Activated naive CD8-positive, alpha-beta T cell treated with anti-CD3 and anti-CD28 coated beads for 36 hours (primary cell): ENCODE results near the gene CD200. TPM values are rescaled to one million over a fixed set of nuclear protein-coding genes. Genes with fewer than 3 reads are reported as not detected.
"Not testable (repeated sequence)": the region's sequence is repeated elsewhere in the genome, so short reads cannot be mapped to it uniquely, and the experiment has no call there.

ENCODE experiments used
- DNase-seq: peaks from one replicate; pipeline ENCODE4 v3.0.0; 2021
- H3K27ac Mint-ChIP-seq: one replicate; pipeline ENCODE4 v1.8.0; 2022; ENCODE audit warnings: mild to moderate bottlenecking, moderate library complexity, mixed read lengths
- H3K27me3 Mint-ChIP-seq: one replicate; pipeline ENCODE4 v1.8.0; 2022; ENCODE audit warnings: mild to moderate bottlenecking, mixed read lengths
- H3K36me3 Mint-ChIP-seq: one replicate; pipeline ENCODE4 v1.8.0; 2021; ENCODE audit warnings: mild to moderate bottlenecking, mixed read lengths
- H3K4me1 Mint-ChIP-seq: one replicate; pipeline ENCODE4 v1.8.0; 2021; ENCODE audit warnings: mixed read lengths
- H3K4me3 Mint-ChIP-seq: one replicate; pipeline ENCODE4 v1.8.0; 2022; ENCODE audit warnings: mild to moderate bottlenecking, moderate library complexity, mixed read lengths
- H3K9me3 Mint-ChIP-seq: one replicate; pipeline ENCODE4 v1.8.0; 2022; ENCODE audit warnings: mixed read lengths
- total RNA-seq, 2 experiments: library from RNA; stranded (reverse); gene quantifications; one replicate each; pipeline ENCODE4 v1.2.3, GENCODE V29; 2021

Gene CD200
- total RNA-seq, 2 experiments from 2014 or later: 32.7 to 33.6 TPM

DNA sequence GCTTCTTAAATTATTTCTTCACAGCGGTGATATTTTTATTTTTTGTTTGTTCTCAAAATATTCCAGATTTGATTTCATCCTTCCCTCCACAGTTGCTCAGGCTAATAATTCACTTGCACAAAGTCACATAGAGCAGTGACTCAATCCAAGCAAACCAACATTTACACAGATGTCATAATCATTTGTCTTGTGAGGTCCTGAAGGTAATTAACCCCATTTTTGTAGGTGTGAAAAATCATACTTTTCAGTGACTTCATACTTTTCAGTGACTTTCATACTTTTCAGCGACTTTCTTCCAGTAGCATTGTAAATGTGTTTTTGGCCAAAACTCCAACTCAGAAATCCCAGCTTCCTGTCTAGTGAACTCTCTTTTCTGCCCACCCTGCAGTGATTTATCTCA is 32.1 kb downstream of the CD200 start:
- no peaks in the 10 kb centered on the region for H3K27me3 Mint-ChIP-seq
- peaks cover 32% of the 10 kb centered on the region for H3K4me1 Mint-ChIP-seq
- peak overlapping the region; percentile 22 for H3K27ac Mint-ChIP-seq
- DNase-seq: no peak
- no peaks in the 10 kb centered on the region for H3K9me3 Mint-ChIP-seq
- no peak overlapping the region for H3K4me3 Mint-ChIP-seq
- peaks cover 53% of the 10 kb centered on the region for H3K36me3 Mint-ChIP-seq

DNA sequence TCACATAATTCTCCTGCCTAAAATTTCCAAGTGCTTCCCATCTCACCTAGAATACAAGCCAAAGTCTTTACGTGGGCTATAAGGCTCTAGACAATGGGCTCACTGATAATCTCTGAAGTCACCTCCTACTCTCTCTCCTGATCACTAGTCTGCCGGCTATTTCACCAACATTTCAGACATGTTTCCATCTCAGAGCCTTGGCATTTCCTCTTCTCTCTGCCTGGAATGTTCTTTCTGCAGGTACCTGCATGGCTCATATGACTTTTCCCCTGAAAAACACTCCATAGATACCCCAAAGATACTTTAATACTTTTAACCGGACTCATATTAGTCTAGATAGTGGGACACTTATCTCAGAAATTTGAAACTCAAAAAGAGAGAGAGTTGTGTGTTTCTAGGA is 32.7 kb downstream of the CD200 start:
- H3K27ac Mint-ChIP-seq: peak overlapping the region; percentile 10
- H3K9me3 Mint-ChIP-seq: no peaks in the 10 kb centered on the region
- no peak overlapping the region for H3K4me3 Mint-ChIP-seq
- H3K4me1 Mint-ChIP-seq: peaks cover 32% of the 10 kb centered on the region
- H3K27me3 Mint-ChIP-seq: no peaks in the 10 kb centered on the region
- DNase-seq: no peak
- H3K36me3 Mint-ChIP-seq: peaks cover 49% of the 10 kb centered on the region

DNA sequence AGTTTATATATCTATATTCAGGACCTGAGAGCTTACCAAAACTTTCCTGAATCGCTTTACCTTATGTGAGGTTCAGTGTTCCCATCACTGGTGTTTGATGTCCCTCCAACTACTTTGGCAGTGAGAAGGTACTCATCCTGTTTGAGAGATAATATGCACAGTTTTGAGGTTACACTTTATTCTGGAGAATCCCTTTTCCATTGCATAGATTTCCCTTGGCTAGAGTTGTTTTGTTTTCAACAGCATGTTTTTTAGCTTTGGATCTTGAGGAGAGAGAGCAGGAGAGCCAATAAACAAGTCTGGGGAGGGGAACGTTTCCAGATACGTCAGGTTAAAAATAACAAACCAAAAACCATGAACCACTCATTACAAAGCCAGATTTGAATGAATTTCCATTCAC is 33.6 kb downstream of the CD200 start:
- H3K27me3 Mint-ChIP-seq: no peaks in the 10 kb centered on the region
- H3K4me1 Mint-ChIP-seq: peaks cover 32% of the 10 kb centered on the region
- no peak for DNase-seq
- H3K36me3 Mint-ChIP-seq: peaks cover 44% of the 10 kb centered on the region
- no peak overlapping the region for H3K27ac Mint-ChIP-seq
- no peak overlapping the region for H3K4me3 Mint-ChIP-seq
- no peaks in the 10 kb centered on the region for H3K9me3 Mint-ChIP-seq

DNA sequence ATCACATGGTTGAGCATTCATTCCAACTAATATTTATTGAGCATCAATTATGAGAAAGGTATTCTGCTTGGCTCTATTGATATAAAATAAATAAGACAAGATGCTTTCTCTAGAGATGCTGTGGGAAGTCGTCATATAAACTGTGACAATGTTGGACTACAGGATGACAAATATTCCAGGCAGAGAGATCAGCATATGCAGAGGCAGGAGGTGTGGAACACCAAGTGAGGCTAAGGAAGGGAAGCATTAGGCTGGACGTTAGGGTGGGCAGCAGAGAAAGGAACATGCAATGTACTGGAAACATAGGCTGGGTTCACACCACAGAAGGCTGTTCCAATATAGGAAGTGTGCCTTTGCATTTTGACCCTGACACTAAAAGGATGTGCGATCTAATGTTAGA is 38.6 kb downstream of the CD200 start:
- Mint-ChIP-seq H3K27ac (no peak overlapping the region), H3K36me3 (peaks cover 21% of the 10 kb centered on the region), H3K4me1 (peaks cover 22% of the 10 kb centered on the region), H3K9me3 (peaks cover 5% of the 10 kb centered on the region), H3K27me3 (no peaks in the 10 kb centered on the region), H3K4me3 (no peak overlapping the region)
- DNase-seq: no peak

DNA sequence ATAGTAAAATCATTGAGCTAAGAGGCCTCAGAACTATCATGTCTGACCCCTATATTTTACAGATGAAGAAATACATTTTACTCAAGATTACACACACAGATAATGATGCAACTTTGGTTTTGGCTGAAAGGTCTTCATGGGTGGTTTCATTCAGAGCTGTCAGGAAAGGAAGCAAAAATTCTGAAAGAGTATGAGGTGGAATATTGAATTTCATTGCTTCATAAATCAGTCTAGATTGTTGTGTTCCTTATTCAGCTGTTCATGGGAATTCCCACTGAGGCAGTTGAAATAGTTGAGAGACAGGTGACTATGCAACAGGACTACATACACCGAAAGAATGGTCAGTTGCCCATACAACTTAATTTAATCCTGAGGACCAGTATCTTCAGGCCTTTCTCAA is 39.4 kb downstream of the CD200 start:
- Mint-ChIP-seq H3K36me3 (peaks cover 18% of the 10 kb centered on the region), H3K27me3 (no peaks in the 10 kb centered on the region), H3K9me3 (peaks cover 5% of the 10 kb centered on the region), H3K4me3 (no peak overlapping the region), H3K4me1 (peaks cover 25% of the 10 kb centered on the region), H3K27ac (peak overlapping the region; percentile 13)
- DNase-seq: no peak

DNA sequence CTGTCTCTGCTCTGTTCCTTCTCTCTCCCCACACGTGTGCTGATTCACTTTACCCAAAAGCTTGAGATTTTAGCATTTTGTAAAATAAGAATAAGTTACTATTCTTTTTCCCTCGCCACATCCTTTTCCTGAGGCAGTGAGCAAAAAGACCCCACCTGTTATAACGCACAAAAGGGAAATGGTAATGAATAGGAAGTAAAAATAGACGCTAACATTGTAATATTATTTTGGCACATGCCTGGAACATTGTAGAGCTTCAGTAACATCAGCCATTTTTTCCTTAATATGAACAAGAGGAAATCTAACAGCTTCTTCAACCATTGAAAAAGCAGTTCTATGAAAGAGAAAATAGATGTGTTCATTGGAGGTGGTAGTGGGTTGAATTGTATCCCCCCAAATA is 40.5 kb downstream of the CD200 start:
- Mint-ChIP-seq H3K4me1 (peaks cover 30% of the 10 kb centered on the region), H3K4me3 (no peak overlapping the region), H3K36me3 (peaks cover 13% of the 10 kb centered on the region), H3K27me3 (no peaks in the 10 kb centered on the region), H3K27ac (no peak overlapping the region), H3K9me3 (peaks cover 5% of the 10 kb centered on the region)
- no peak for DNase-seq

DNA sequence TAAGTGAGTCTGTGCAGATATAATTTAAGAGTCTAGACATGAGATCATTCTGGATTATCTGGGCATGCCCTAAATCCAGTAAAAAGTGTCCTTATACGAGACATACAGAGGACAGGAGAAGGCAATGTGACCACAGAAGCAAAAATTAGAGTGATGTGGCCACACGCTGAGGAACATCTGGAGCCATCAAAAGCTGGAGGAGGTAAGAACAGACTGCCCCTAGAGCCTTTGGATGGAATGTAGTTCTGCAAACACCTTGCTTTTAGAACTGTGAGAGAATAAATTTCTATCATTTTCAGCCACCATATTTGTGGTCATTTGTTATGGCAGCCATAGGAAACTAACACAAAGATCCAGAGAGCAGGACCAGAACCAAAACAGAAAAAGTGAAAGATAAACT is 41.0 kb downstream of the CD200 start:
- H3K9me3 Mint-ChIP-seq: peaks cover 5% of the 10 kb centered on the region
- H3K36me3 Mint-ChIP-seq: peaks cover 10% of the 10 kb centered on the region
- no peak overlapping the region for H3K27ac Mint-ChIP-seq

DNA sequence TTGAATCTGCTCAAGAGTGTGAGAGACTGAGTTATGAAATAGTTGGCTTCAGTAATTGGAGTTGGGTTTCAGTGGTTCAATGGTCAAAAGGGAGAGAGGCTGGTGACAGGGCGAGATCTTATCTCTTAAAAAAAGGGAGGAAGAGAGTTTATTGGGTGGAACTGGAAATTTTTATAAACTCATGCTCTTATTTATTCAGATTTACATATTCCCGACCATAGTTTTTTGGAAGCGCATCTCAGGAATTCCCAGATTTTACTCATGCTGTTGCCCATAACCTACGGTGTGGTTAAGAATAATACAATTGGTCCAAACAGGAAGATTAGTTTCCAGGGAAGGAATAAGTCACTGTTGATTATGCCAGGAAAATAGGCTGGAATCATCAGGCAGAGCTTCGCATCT is 41.4 kb downstream of the CD200 start:
- peaks cover 10% of the 10 kb centered on the region for H3K36me3 Mint-ChIP-seq
- H3K4me1 Mint-ChIP-seq: peaks cover 30% of the 10 kb centered on the region
- peaks cover 5% of the 10 kb centered on the region for H3K9me3 Mint-ChIP-seq
- no peak for DNase-seq
- no peaks in the 10 kb centered on the region for H3K27me3 Mint-ChIP-seq
- H3K4me3 Mint-ChIP-seq: no peak overlapping the region
- no peak overlapping the region for H3K27ac Mint-ChIP-seq

More for the DNA sequence above, 41.0 kb downstream of the CD200 start:
- Mint-ChIP-seq H3K27me3 (no peaks in the 10 kb centered on the region), H3K4me1 (peaks cover 30% of the 10 kb centered on the region), H3K4me3 (no peak overlapping the region)
- no peak for DNase-seq

DNA sequence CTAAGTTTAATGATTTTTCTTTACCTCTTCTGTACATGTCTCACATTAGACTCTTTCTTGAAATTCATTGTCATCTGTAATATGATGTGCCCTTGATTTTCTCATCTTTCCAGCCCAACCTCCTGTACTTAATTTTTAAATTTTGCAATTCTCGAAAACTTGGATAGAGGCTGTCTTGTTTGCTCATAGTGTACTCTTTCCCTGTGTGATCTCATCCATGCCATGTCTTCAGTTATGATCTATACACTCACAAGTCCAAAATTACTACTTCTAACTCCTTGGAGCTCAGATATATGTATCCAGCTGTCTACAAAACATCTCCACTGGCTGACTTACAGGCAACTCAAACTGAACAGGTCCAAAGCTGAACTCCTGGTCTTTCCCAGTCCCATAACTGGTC is 42.2 kb downstream of the CD200 start:
- Mint-ChIP-seq H3K4me3 (no peak overlapping the region), H3K4me1 (peaks cover 30% of the 10 kb centered on the region), H3K27me3 (no peaks in the 10 kb centered on the region), H3K27ac (no peak overlapping the region), H3K9me3 (peaks cover 5% of the 10 kb centered on the region), H3K36me3 (peaks cover 10% of the 10 kb centered on the region)
- DNase-seq: no peak

DNA sequence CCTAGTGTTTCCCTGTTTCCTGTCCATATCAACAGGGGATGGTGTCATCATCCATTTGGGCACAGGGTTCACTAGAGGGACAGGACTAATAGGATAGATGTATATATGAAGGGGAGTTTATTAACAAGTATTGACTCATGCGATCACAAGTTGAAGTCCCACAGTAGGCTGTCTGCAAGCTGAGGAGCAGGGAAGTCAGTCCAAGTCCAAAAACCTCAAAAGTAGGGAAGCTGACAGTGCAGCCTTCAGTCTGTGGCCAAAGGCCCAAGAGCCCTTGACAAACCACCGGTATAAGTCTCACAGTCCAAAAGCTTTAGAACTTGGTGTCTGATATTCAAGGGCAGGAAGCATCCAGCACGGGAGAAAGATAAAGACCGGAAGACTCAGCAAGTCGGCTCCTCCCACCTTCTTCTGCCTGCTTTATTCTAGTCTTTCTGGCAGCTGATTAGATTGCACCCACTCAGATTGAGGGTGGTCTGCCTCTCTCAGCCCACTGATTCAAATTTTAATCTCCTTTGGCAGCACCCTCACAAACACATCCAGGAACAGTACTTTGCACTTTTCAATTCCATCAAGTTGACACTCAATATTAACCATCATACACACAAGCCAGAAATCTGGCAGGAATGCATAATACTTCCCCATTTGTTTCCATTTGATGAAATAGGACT is 43.4 kb downstream of the CD200 start:
- no peak for DNase-seq
- H3K4me1 Mint-ChIP-seq: peaks cover 30% of the 10 kb centered on the region
- H3K9me3 Mint-ChIP-seq: peaks cover 5% of the 10 kb centered on the region
- peaks cover 10% of the 10 kb centered on the region for H3K36me3 Mint-ChIP-seq
- no peaks in the 10 kb centered on the region for H3K27me3 Mint-ChIP-seq
- H3K27ac Mint-ChIP-seq: no peak overlapping the region
- no peak overlapping the region for H3K4me3 Mint-ChIP-seq

DNA sequence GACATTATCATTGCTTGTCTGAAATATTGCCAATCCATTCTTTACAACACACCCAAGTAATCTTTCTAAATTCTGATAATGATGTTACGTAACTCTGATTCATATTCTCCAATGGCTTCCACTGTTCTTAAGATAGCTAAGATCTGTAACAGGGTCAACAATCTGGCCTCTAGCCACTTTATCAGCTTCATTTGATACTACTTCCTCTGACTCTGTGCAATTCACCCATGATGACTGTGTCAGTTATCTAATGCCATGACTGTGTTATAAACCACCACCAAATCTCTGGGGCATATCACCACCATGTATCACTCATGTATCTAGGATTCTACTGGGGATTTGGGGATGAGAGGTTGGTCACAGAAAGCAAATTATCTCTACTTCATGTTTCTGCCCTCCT is 44.0 kb downstream of the CD200 start:
- H3K36me3 Mint-ChIP-seq: peaks cover 9% of the 10 kb centered on the region
- H3K4me3 Mint-ChIP-seq: no peak overlapping the region
- DNase-seq: no peak
- H3K27ac Mint-ChIP-seq: no peak overlapping the region
- peaks cover 27% of the 10 kb centered on the region for H3K4me1 Mint-ChIP-seq
- peaks cover 5% of the 10 kb centered on the region for H3K9me3 Mint-ChIP-seq
- H3K27me3 Mint-ChIP-seq: no peaks in the 10 kb centered on the region

DNA sequence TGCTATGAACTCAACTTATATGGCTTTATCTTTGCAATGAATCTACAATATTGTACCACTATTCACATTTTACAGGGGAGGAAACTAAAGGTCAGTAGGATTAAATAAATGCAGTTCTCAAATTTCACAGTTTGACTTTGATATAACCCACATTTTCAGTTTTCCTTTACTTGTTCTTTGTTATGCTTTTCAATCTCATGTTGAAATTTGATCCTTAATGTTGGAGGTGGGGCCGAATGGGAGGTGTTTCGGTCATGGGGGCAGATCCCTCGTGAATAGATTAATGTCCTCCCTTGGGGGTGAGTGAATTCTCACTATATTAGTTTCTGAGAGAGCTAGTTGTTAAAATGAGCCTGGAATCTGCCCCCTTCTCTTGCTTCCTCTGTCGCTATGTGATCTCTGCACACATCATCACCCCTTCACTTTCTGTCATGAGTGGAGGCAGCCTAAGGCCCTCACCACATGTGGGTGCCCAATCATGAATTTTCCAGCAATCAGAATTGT is 44.7 kb downstream of the CD200 start:
- Mint-ChIP-seq H3K36me3 (peaks cover 9% of the 10 kb centered on the region), H3K27me3 (no peaks in the 10 kb centered on the region), H3K4me3 (no peak overlapping the region), H3K27ac (no peak overlapping the region), H3K9me3 (peaks cover 5% of the 10 kb centered on the region), H3K4me1 (peaks cover 26% of the 10 kb centered on the region)
- no peak for DNase-seq

DNA sequence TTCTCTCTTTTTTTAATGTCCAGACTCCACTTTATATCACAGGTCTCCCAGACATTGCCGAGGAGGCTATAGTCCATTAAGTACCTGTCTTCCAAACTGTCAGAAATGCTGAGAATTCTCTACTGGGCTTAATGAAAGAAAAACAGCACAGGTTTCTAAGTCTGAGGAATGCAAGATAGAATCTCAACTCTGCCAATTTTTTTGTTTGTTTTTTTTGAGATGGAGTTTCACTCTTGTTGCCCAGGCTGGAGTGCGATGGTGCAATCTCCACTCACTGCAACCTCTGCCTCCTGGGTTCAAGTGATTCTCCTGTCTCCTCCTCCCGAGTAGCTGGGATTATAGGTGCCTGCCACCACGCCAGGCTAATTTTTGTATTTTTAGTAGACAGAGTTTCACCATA is 45.4 kb downstream of the CD200 start:
- H3K27ac Mint-ChIP-seq, H3K27me3 Mint-ChIP-seq, H3K4me3 Mint-ChIP-seq, H3K36me3 Mint-ChIP-seq, H3K9me3 Mint-ChIP-seq, DNase-seq: not testable (repeated sequence)
- H3K4me1 Mint-ChIP-seq: peaks cover 24% of the 10 kb centered on the region

DNA sequence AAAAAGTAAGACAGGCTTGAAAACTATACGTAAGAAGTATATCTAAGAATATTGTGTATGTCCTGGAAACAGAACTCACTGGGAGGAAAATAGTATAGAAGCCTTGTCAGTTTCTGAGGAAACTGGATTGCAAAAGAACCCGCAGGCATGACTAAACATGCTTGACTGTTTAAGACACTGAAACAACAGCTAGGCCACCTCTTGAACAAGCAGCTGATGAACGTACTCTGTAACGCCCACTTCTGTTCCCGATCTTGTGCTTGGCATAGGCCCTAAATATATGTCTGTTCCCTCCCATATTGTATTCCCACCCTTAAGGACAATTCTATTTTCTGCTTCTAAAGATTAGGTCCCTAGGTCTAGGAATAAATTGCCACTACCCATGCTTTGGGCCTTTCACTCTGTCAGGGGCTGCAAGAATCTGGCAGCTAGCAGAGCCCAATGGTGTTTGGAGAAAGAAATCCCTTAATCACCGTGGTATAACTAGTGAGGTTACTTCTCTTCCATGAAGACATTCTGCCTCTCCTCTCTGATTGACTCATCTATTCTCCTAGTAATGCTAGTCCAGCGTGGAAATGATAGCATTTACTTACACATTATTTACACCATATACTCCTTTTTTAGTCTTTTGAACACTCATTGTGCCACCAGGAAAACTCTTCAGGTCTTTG is 46.2 kb downstream of the CD200 start:
- H3K9me3 Mint-ChIP-seq: peaks cover 1% of the 10 kb centered on the region
- H3K27me3 Mint-ChIP-seq: no peaks in the 10 kb centered on the region
- peaks cover 1% of the 10 kb centered on the region for H3K36me3 Mint-ChIP-seq
- H3K4me3 Mint-ChIP-seq: no peak overlapping the region
- peaks cover 16% of the 10 kb centered on the region for H3K4me1 Mint-ChIP-seq
- H3K27ac Mint-ChIP-seq: no peak overlapping the region
- DNase-seq: no peak

DNA sequence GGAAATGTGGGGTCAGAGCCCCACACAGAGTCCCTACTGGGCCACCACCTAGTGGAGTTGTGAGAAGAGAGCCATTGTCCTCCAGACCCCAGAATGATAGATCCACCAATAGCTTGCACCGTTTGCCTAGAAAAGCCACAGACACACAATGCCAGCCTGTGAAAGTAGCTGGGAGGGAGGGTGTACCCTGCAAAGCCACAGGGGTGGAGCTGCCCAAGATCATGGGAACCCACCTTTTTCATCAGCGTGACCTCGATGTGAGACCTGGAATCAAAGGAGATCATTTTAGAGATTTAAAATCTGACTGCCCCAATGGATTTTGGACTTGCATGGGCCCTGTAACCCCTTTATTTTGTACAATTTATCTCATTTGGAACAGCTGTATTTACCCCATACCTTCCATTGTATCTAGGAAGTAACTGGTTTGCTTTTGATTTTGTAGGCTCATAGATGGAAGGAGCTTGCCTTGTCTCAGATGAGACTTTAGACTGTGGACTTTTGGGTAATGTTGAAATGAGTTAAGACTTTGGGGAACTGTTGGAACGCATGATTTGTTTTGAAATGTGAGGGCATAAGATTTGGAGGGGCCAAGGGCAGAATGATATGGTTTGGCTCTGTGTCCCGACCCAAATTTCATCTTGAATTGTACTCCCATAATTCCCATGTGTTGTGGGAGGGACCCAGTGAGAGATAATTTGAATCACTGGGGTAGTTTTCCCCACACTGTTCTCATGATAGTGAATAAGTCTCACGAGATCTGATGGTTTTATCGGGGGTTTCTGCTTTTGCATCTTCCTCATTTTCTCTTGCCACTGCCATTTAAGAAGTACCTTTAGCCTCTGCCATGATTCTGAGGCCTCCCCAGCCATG is 49.0 kb downstream of the CD200 start:
- no peaks in the 10 kb centered on the region for H3K36me3 Mint-ChIP-seq
- no peak for DNase-seq
- no peaks in the 10 kb centered on the region for H3K27me3 Mint-ChIP-seq
- H3K4me1 Mint-ChIP-seq: peaks cover 13% of the 10 kb centered on the region
- no peak overlapping the region for H3K27ac Mint-ChIP-seq
- peaks cover 1% of the 10 kb centered on the region for H3K9me3 Mint-ChIP-seq
- no peak overlapping the region for H3K4me3 Mint-ChIP-seq
